Neuronal stem cell (in vitro differentiated cells): ENCODE results near the gene EXOSC5.

Experiments
- DNase-seq: peaks from one replicate; pipeline ENCODE4 v3.0.0-alpha.2; 2013; ENCODE audit warnings: low spot score
- H2AFZ ChIP-seq: one replicate; pipeline ENCODE4 v1.6.1; 2013; ENCODE audit warnings: mild to moderate bottlenecking, low read length, inconsistent platforms
- H2AK5ac ChIP-seq: 2 replicates; pipeline ENCODE4 v1.6.1; 2013; ENCODE audit warnings: low read depth, mild to moderate bottlenecking, inconsistent platforms, low read length, moderate library complexity, mixed read lengths
- H2BK120ac ChIP-seq: 2 replicates; pipeline ENCODE4 v1.6.1; 2013; ENCODE audit warnings: low read depth, mild to moderate bottlenecking, inconsistent platforms, low read length, moderate library complexity, mixed read lengths
- H2BK12ac ChIP-seq: one replicate; pipeline ENCODE4 v1.6.1; 2013; ENCODE audit warnings: low read length, inconsistent platforms
- H2BK15ac ChIP-seq: 2 replicates; pipeline ENCODE4 v1.6.1; 2013; ENCODE audit warnings: mild to moderate bottlenecking, low read length, inconsistent platforms, mixed read lengths
- H2BK5ac ChIP-seq: one replicate; pipeline ENCODE4 v1.6.1; 2013; ENCODE audit warnings: inconsistent platforms, mild to moderate bottlenecking, low read length, moderate library complexity
- H3K14ac ChIP-seq: one replicate; pipeline ENCODE4 v1.6.1; 2013; ENCODE audit warnings: low read length, inconsistent platforms
- H3K18ac ChIP-seq: 2 replicates; pipeline ENCODE4 v1.6.1; 2013; ENCODE audit warnings: low read length, inconsistent platforms
- H3K23ac ChIP-seq: 2 replicates; pipeline ENCODE4 v1.6.1; 2013; ENCODE audit warnings: low read depth, mild to moderate bottlenecking, mixed read lengths, low read length, inconsistent platforms; ENCODE audit not compliant: poor library complexity
- H3K27ac ChIP-seq: replicated peaks from 3 replicates; pipeline ENCODE4 v1.5.1; 2013; ENCODE audit warnings: low read length, inconsistent platforms
- H3K27me3 ChIP-seq, 3 experiments: 2 replicates each; pipeline ENCODE4 v1.6.1; 2013; ENCODE audit warnings: low read length in 3 of 3, mild to moderate bottlenecking in 2 of 3, inconsistent platforms in 1 of 3, low read depth in 1 of 3, mixed read lengths in 1 of 3, moderate library complexity in 1 of 3; ENCODE audit not compliant: control insufficient read depth in 3 of 3, insufficient read depth in 3 of 3
- H3K36me3 ChIP-seq, 2 donors: replicated peaks in 1 of 2; 2 replicates each; pipeline ENCODE4 v1.6.1; 2013; ENCODE audit warnings: low read length in 2 of 2; ENCODE audit not compliant: control insufficient read depth in 2 of 2, insufficient read depth in 2 of 2
- H3K4ac ChIP-seq: 2 replicates; pipeline ENCODE4 v1.6.1; 2013; ENCODE audit warnings: inconsistent platforms, mild to moderate bottlenecking, low read length, moderate library complexity
- H3K4me1 ChIP-seq, 2 donors: 1 replicate in 1 of 2; 2 replicates in 1 of 2; pipeline ENCODE4 v1.6.1; 2013; ENCODE audit warnings: low read length in 2 of 2, low read depth in 1 of 2; ENCODE audit not compliant: control insufficient read depth in 2 of 2, insufficient read depth in 1 of 2
- H3K4me2 ChIP-seq: one replicate; pipeline ENCODE4 v1.6.1; 2013; ENCODE audit warnings: mild to moderate bottlenecking, low read length, inconsistent platforms; ENCODE audit not compliant: insufficient read depth, poor library complexity, severe bottlenecking
- H3K4me3 ChIP-seq, 2 donors: 2 replicates each; pipeline ENCODE4 v1.5.1; 2013; ENCODE audit warnings: low read length in 2 of 2, mild to moderate bottlenecking in 2 of 2, inconsistent platforms in 1 of 2, moderate library complexity in 1 of 2
- H3K79me1 ChIP-seq: one replicate; pipeline ENCODE4 v1.6.1; 2013; ENCODE audit warnings: low read depth, mild to moderate bottlenecking, inconsistent platforms, low read length, moderate library complexity
- H3K9ac ChIP-seq: one replicate; pipeline ENCODE4 v1.6.1; 2013; ENCODE audit warnings: mild to moderate bottlenecking, low read depth, low read length, inconsistent platforms; ENCODE audit not compliant: poor library complexity
- H3K9me3 ChIP-seq, 2 donors: replicated peaks in 1 of 2; 2 replicates each; pipeline versions ENCODE3 to v1.6.1; 2013; ENCODE audit warnings: low read length in 2 of 2, mild to moderate bottlenecking in 2 of 2, inconsistent platforms in 1 of 2, low read depth in 1 of 2, mixed read lengths in 1 of 2, moderate library complexity in 1 of 2; ENCODE audit not compliant: control insufficient read depth in 2 of 2, insufficient read depth in 1 of 2
- H4K8ac ChIP-seq: one replicate; pipeline ENCODE4 v1.6.1; 2013; ENCODE audit warnings: low read depth, mild to moderate bottlenecking, inconsistent platforms, low read length, moderate library complexity
- H4K91ac ChIP-seq: one replicate; pipeline ENCODE4 v1.6.1; 2013; ENCODE audit warnings: low read length, low read depth, mild to moderate bottlenecking, inconsistent platforms; ENCODE audit not compliant: poor library complexity
- WGBS, 2 donors: extraction: QIAGEN DNeasy Blood & Tissue Kit; methylation state at CpG; one replicate each; pipeline ENCODE4 v1.1.7; 2013; ENCODE audit warnings: missing lambda C conversion rate in 2 of 2, mixed read lengths in 1 of 2; ENCODE audit not compliant: insufficient read length in 2 of 2, insufficient replicate concordance in 1 of 2; ENCODE audit errors: extremely low coverage in 2 of 2; 5-methylcytosine and 5-hydroxymethylcytosine counted together

Gene EXOSC5

DNA sequence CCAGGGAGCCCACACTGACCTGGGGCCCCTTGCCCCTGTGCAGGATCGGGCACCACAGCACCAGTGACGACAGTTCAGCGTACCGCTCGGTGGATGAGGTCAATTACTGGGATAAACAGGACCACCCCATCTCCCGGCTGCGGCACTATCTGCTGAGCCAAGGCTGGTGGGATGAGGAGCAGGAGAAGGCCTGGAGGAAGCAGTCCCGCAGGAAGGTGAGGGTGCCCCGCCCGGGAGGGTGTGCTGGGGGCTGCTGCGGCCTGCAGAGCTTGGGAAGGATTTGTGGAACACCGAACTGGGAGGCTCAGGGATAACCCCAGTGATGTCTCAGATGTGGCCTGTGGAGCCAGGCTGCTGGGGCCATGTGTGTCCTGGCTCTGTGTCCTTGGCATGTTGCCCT is 25.8 kb upstream of the EXOSC5 start:
- H3K23ac ChIP-seq = peak overlapping the region; percentile 17
- peaks cover 0 to 2% of the 10 kb centered on the region in 2 donors for H3K9me3 ChIP-seq
- no peak overlapping the region for H2AK5ac ChIP-seq
- H3K27ac ChIP-seq = no peak overlapping the region
- no peak overlapping the region for H2BK15ac ChIP-seq
- no peak overlapping the region for H2BK12ac ChIP-seq
- H2BK5ac ChIP-seq = no peak overlapping the region
- no peak overlapping the region for H4K91ac ChIP-seq
- no peaks in the 10 kb centered on the region for H3K27me3 ChIP-seq
- H3K4me1 ChIP-seq = peaks cover 8 to 13% of the 10 kb centered on the region in 2 donors
- H3K4ac ChIP-seq = no peak overlapping the region
- no peak overlapping the region for H2BK120ac ChIP-seq
- no peak overlapping the region for H3K4me2 ChIP-seq
- no CpG with 5 or more reads among the region's 12 CpGs for WGBS, 2 donors
- no peak for DNase-seq
- H4K8ac ChIP-seq = no peak overlapping the region
- H3K9ac ChIP-seq = no peak overlapping the region
- H3K4me3 ChIP-seq = no peak overlapping the region
- H2AFZ ChIP-seq = no peak overlapping the region
- no peak overlapping the region for H3K14ac ChIP-seq
- H3K18ac ChIP-seq = no peak overlapping the region
- peaks cover 5% of the 10 kb centered on the region for H3K79me1 ChIP-seq
- H3K36me3 ChIP-seq = peaks cover 29 to 55% of the 10 kb centered on the region in 2 donors

DNA sequence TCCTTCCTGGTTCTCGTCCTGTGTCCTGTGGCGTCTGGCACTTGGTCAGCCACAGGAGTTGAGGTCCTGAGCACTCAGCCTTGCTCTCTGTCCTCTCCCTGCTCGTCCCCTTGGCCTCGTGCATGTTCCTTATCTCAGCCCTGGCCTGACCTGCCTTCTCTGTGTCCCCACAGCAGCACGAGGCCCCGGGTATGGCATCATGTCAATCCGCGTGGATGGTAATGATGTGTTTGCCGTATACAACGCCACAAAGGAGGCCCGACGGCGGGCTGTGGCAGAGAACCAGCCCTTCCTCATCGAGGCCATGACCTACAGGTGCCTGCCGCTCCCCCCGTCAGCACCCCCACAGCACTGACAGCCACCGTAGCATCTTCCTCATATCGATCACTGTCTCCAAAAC is 25.3 kb upstream of the EXOSC5 start:
- no peak overlapping the region for H3K14ac ChIP-seq
- H2BK5ac ChIP-seq = no peak overlapping the region
- no peak overlapping the region for H3K18ac ChIP-seq
- no peak overlapping the region for H2AFZ ChIP-seq
- H3K79me1 ChIP-seq = peaks cover 5% of the 10 kb centered on the region
- H3K4me3 ChIP-seq = no peak overlapping the region
- no peak overlapping the region for H2AK5ac ChIP-seq
- no peak overlapping the region for H4K8ac ChIP-seq
- no peaks in the 10 kb centered on the region for H3K27me3 ChIP-seq
- H3K9ac ChIP-seq = no peak overlapping the region
- H2BK120ac ChIP-seq = no peak overlapping the region
- H3K36me3 ChIP-seq = peaks cover 29 to 55% of the 10 kb centered on the region in 2 donors
- H3K23ac ChIP-seq = peak overlapping the region; percentile 17
- H3K9me3 ChIP-seq = peaks cover 0 to 2% of the 10 kb centered on the region in 2 donors
- H2BK15ac ChIP-seq = no peak overlapping the region
- DNase-seq = no peak
- no peak overlapping the region for H3K27ac ChIP-seq
- WGBS, 2 donors = no CpG with 5 or more reads among the region's 18 CpGs
- H4K91ac ChIP-seq = no peak overlapping the region
- no peak overlapping the region for H3K4ac ChIP-seq
- H2BK12ac ChIP-seq = no peak overlapping the region
- H3K4me2 ChIP-seq = no peak overlapping the region
- H3K4me1 ChIP-seq = peaks cover 3 to 8% of the 10 kb centered on the region in 2 donors

DNA sequence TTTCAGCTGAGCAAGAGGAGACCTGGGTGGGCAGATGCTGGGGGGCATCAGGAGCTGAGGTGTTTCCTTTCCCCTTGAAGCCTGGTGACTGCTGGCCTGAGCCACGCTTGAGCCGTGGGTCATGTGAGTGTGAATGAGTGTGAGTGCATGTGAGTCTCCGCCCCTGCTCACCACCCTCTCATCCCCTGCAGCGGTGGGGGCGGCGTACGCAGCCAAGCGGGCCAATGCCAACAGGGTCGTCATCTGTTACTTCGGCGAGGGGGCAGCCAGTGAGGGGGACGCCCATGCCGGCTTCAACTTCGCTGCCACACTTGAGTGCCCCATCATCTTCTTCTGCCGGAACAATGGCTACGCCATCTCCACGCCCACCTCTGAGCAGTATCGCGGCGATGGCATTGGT is 24.8 kb upstream of the EXOSC5 start:
- peaks cover 2 to 6% of the 10 kb centered on the region in 2 donors for H3K4me1 ChIP-seq
- H2BK15ac ChIP-seq = no peak overlapping the region
- H3K14ac ChIP-seq = no peak overlapping the region

DNA sequence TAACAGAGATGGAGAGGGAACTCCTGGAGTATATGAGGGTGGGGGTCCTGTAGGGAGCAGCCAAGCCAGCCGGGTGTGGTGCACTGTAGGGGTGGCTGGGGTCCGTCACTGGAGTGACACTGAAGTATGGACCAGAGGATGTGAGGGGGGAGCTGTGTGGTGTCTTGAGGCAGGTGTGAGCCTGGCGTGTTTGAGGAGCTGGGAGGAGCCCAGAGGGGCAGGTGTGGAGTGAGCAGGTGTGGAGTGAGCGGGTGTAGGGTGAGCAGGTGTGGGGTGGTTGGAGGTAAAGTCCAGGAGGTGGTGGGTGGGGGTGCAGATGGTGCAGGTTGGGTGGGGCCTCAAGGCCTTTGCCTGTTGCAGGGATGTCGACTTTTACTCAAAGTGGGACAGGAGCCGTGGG is 24.2 kb upstream of the EXOSC5 start:
- Histone ChIP-seq H3K79me1 (peaks cover 5% of the 10 kb centered on the region), H3K4me2 (no peak overlapping the region), H2AK5ac (no peak overlapping the region), H4K91ac (no peak overlapping the region), H3K14ac (no peak overlapping the region), H2BK5ac (no peak overlapping the region), H4K8ac (no peak overlapping the region), H3K27ac (no peak overlapping the region), H3K36me3 (peaks cover 29 to 59% of the 10 kb centered on the region in 2 donors), H3K9ac (no peak overlapping the region), H2BK120ac (no peak overlapping the region), H2BK15ac (no peak overlapping the region), H3K4me1 (no peaks in the 10 kb centered on the region), H3K27me3 (no peaks in the 10 kb centered on the region), H2BK12ac (no peak overlapping the region), H2AFZ (no peak overlapping the region), H3K18ac (no peak overlapping the region), H3K23ac (no peak overlapping the region), H3K4me3 (no peak overlapping the region), H3K9me3 (peaks cover 0 to 2% of the 10 kb centered on the region in 2 donors), H3K4ac (no peak overlapping the region)
- no peak for DNase-seq
- WGBS, 2 donors = no CpG with 5 or more reads among the region's 6 CpGs

More for the DNA sequence above, 24.8 kb upstream of the EXOSC5 start:
- no peak overlapping the region for H3K4ac ChIP-seq
- no peak overlapping the region for H3K27ac ChIP-seq
- H3K4me2 ChIP-seq = no peak overlapping the region
- no peak overlapping the region for H2AK5ac ChIP-seq
- no peak for DNase-seq
- H3K9ac ChIP-seq = no peak overlapping the region
- H3K79me1 ChIP-seq = peaks cover 5% of the 10 kb centered on the region
- H2AFZ ChIP-seq = no peak overlapping the region
- H3K27me3 ChIP-seq = no peaks in the 10 kb centered on the region
- no peak overlapping the region for H2BK120ac ChIP-seq
- H3K18ac ChIP-seq = no peak overlapping the region
- H2BK12ac ChIP-seq = no peak overlapping the region
- H3K4me3 ChIP-seq = no peak overlapping the region
- H4K91ac ChIP-seq = no peak overlapping the region
- H4K8ac ChIP-seq = no peak overlapping the region
- H2BK5ac ChIP-seq = no peak overlapping the region
- H3K36me3 ChIP-seq = peaks cover 29 to 55% of the 10 kb centered on the region in 2 donors
- H3K9me3 ChIP-seq = peaks cover 0 to 2% of the 10 kb centered on the region in 2 donors
- no CpG with 5 or more reads among the region's 20 CpGs for WGBS, 2 donors
- peak overlapping the region; percentile 17 for H3K23ac ChIP-seq
